Right cardiac atrium (tissue), 5 donors: ENCODE data around the gene ANKMY1. TPM values are rescaled to one million over a fixed set of nuclear protein-coding genes. Genes with fewer than 3 reads are reported as not detected.

Experiments
- ATAC-seq, 2 donors: fragments of 200-7000 bp; cut with Tn5 transposase; one replicate each; pipeline versions ENCODE4 v1.8.0 to v1.9.1; 2020; ENCODE audit warnings: moderate library complexity in 2 of 2, mild to moderate bottlenecking in 1 of 2
- DNase-seq, 3 donors: peaks; one replicate each; pipeline ENCODE4 v3.0.0-alpha.2; 2020
- H3K27ac ChIP-seq: one replicate; pipeline ENCODE4 v1.5.1; 2013; ENCODE audit warnings: mild to moderate bottlenecking, low read length, control low read depth, moderate library complexity
- H3K27me3 ChIP-seq: one replicate; pipeline ENCODE4 v1.6.1; 2013; ENCODE audit not compliant: control insufficient read depth, insufficient read depth
- H3K4me1 ChIP-seq: one replicate; pipeline ENCODE4 v1.6.1; 2013; ENCODE audit warnings: low read length; ENCODE audit not compliant: control insufficient read depth, insufficient read depth
- H3K4me3 ChIP-seq: one replicate; pipeline ENCODE4 v1.5.1; 2013; ENCODE audit warnings: low read length, control low read depth
- H3K9me3 ChIP-seq: one replicate; pipeline ENCODE4 v1.6.1; 2013; ENCODE audit warnings: low read length; ENCODE audit not compliant: control insufficient read depth
- WGBS: extraction: QIAGEN DNeasy Blood & Tissue Kit; methylation state at CpG from one replicate; pipeline ENCODE4 v1.1.7; 2013; 5-methylcytosine and 5-hydroxymethylcytosine counted together
- intact Hi-C, 4 donors: fragments of 100-400 bp; cut with DNase I; formaldehyde crosslinking; loops; one replicate each; pipeline versions ENCODE4 v1.11.0 to v1.14.0; 2022 to 2023
- polyA plus RNA-seq: library from polyadenylated mRNA; stranded (reverse); fragments of 200-250 nt; gene quantifications from one replicate; pipeline ENCODE4 v1.2.3, GENCODE V29; 2013
- total RNA-seq, 4 donors: library from RNA; stranded (reverse); fragmentation: NEBNext Ultra II Directional; extraction: Animal tissue kit (Norgen Biotek cat#: 25700); gene quantifications; one replicate each; pipeline ENCODE4 v1.2.1, GENCODE V29; 2021
- donor health status: healthy with polysubstance abuse.
- donor health status: DM: no; HTN: yes; CAD: no.
- donor health status: DM: no; HTN: no; CAD: no.
- donor health status: DM: no; HTN: yes; CAD: no; lungs with severe emphysema.
- donor health status: DM: yes; HTN: yes; CAD: no.

ANKMY1 gene
- total and polyA plus RNA-seq, 5 donors: 3.5 to 8.0 (median 7.6) TPM

DNA sequence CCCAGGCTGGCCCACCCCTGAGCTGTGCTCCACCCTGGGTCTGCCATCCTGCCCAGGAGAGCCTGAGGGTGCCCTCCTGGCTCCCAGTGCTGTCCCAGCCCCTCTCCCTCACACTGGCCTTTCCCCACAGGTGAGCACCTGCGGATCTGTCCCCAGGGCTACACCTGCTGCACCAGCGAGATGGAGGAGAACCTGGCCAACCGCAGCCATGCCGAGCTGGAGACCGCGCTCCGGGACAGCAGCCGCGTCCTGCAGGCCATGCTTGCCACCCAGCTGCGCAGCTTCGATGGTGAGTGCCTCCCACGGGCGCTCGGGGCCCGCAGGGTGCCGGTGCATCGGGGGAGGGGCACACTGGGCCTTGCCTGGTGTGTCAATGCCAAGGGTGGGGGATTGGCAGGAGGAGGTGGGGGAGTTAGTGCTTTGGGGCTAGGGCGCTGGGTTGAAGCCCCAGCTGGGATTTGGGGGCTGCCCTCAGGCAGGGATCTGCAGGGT lies 98.8 kb downstream of the ANKMY1 start:
- 92% methylated on average over 18 of the region's 18 CpGs for WGBS
- Histone ChIP-seq H3K27ac (no peak overlapping the region), H3K9me3 (no peaks in the 10 kb centered on the region), H3K27me3 (no peaks in the 10 kb centered on the region), H3K4me1 (no peaks in the 10 kb centered on the region), H3K4me3 (no peak overlapping the region)
- ATAC-seq: no peak
- DNase-seq: peak; percentile 10 to 50 (median 41)
- intact Hi-C loops: no loop called here

DNA sequence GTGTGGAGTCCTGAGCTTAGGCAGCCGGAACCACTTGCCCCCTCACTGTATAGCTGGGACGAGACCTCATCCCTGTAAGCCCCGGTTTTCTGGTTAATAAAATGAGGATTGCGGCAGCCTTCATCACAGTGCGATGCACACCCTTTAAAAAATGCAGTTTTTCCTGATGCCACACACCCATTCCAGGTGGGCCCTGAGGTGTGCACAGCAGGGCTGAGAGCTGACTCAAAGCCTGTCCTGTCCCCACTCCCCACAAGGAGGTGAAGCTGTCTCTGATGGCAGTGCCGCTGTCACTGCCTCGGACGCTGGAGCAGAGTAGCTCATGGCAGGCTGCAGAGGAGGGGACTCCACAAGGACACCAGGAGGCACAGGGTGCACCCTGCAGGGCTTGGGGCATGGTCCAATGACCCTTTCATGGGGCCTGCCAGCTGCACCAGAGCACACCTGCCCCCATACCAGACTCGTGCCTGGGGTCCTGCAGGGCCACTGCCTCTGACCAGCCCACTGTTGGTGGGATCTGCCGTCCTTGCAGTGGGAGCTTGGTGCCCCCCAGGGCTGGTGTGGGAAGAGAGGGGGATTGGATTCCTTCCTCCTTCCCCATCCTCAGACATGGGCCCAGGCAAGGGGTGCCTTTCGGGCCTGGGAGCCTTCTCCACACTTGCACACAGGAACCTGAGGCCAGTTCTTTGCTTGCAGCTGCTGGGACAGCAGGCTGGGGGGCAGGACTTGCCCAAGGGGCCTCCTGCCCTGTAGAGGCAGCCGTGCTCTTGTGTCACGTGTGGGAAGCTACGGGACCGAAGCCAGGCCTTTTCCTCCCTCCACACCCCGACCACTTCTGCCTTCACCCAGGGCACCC lies 99.5 kb downstream of the ANKMY1 start:
- DNase-seq (peak; percentile 6 to 51 (median 43)), ATAC-seq (no peak)
- H3K9me3 ChIP-seq: no peaks in the 10 kb centered on the region
- H3K27me3 ChIP-seq: no peaks in the 10 kb centered on the region
- 73% methylated on average over 16 of the region's 16 CpGs for WGBS
- H3K27ac ChIP-seq: no peak overlapping the region
- no peaks in the 10 kb centered on the region for H3K4me1 ChIP-seq
- no peak overlapping the region for H3K4me3 ChIP-seq
- intact Hi-C loops: no loop called here

DNA sequence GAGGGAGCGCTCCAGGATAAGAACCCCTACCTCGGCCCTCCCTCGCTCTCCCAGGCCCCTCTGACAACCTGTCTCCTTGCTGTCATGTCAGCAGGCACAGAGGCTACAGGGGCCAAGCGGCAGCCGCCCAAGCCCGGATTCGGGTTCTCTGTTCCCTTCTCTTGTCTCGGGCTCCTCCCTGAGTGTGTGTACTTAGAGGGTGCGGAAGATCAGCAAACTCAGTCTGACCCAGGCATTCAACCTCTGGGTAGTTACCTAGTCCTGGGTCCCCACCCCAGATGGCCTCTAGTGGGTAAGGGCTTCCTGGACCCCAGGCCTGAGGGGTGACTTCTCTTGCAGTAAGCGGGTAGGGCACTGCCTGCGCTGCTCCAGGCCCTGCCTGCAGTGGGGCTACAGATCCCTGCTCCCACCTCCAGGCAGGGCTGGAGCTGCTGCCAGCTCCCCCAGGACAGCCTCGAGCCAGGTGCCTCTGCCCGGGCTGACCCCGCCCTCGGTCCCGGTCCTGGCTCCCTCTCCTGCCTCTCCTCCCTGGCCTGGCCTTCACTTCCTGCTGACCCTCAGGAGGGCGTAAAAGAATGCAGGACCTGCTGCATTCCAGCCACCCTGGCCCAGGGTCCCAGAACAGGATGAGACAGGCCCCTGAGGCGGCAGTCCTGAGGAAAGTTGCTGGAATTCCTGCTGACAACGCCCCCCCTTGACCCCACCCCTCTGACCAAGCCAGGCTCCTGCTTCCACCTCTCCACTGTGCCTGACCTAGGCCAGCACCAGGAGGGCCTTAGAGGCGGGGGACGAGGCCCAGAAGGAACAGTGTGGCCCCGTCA lies 100.4 kb downstream of the ANKMY1 start:
- intact Hi-C loops: no loop called here
- no peaks in the 10 kb centered on the region for H3K4me1 ChIP-seq

DNA sequence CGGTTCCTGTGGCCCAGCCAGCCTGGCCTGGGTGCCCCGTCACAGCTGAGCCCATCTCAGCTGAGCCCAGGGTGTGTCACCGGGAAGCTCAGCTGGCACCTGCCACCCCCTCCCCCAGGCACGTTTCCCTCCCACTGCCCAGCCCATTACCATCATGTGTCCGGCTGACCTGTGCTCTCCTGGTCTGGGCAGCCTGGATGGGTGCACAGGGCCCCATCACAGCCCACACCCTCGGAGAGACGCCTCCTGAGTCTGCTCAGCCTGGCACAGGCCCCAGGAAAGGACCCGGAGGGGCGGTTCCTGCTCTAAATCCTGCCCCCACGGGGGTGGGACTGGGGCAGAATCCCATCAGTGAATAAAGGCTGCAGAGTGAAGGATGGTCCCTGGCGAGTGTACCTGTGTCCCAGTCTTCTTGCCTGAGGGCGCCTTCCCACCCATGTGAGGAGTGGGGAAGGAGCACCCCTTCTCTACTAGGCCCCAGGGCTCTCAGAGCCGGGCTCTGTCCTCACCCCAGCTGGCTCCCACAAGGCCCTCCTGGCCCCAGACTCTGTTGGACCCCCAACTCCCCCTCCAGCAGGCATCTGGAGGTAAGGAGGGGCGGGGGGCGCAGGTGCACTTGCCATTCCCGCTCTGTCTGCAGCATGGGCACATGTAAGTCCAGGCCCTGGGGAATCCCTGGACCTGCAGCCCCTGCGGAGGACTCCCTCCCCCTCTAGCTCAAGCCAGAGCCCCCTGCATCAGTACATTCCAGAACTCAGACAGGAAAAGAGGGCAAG lies 101.2 kb downstream of the ANKMY1 start:
- peak; percentile 17 to 60 (median 57) for DNase-seq
- ATAC-seq: no peak
- Histone ChIP-seq H3K4me3 (no peak overlapping the region), H3K9me3 (no peaks in the 10 kb centered on the region), H3K27me3 (no peaks in the 10 kb centered on the region), H3K4me1 (peaks cover 4% of the 10 kb centered on the region), H3K27ac (no peak overlapping the region)
- intact Hi-C loops: no loop called here
- WGBS: 65% methylated on average over 17 of the region's 17 CpGs

More for the DNA sequence above, 100.4 kb downstream of the ANKMY1 start:
- no peak overlapping the region for H3K27ac ChIP-seq
- 71% methylated on average over 22 of the region's 22 CpGs for WGBS
- H3K4me3 ChIP-seq: no peak overlapping the region
- H3K27me3 ChIP-seq: no peaks in the 10 kb centered on the region
- H3K9me3 ChIP-seq: no peaks in the 10 kb centered on the region
- ATAC-seq: no peak
- peak; percentile 10 to 47 (median 30) for DNase-seq

DNA sequence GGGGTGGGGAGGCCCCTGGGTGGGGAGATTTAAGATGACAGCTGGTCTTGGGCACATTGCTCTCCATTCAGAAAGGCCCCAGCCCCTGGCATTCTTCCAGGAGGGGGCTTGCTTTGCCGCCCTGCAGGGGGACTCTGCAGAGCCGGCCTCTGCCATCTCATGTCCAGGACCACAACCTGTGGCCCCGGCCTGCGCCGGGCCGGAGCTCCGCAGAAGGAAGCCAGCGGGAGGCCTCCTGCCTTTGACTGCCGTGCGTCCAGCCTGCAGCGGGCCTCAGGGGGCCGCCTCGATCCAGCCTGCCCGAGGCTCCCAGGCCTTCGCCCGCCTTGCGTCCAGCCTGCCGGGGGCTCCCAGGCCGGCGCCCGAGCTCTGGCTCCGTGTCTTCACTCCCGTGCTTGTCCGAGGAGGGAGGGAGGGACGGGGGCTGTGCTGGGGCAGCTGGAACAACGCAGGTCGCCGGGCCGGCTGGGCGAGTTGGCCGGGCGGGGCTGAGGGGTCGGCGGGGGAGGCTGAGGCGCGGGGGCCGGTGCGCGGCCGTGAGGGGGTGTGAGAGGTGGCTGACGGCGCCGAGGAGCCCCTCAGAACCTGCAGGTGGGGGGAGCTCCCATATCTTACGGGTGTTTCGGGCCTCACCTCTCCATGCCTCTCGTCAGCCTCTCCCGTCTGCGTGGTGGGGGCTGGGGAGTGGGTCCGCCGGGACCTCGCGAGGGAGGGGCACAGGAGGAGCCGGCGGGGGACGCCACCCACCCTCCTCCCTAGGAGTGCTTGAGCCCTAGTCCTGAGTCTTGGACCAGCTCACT lies 101.9 kb downstream of the ANKMY1 start:
- peaks cover 4% of the 10 kb centered on the region for H3K4me1 ChIP-seq
- DNase-seq (peak; percentile 19 to 68 (median 60)), ATAC-seq (no peak)
- H3K27ac ChIP-seq: no peak overlapping the region
- WGBS: 25% methylated on average over 55 of the region's 55 CpGs
- no peaks in the 10 kb centered on the region for H3K27me3 ChIP-seq
- no peaks in the 10 kb centered on the region for H3K9me3 ChIP-seq
- intact Hi-C loops: no loop called here
- H3K4me3 ChIP-seq: no peak overlapping the region

DNA sequence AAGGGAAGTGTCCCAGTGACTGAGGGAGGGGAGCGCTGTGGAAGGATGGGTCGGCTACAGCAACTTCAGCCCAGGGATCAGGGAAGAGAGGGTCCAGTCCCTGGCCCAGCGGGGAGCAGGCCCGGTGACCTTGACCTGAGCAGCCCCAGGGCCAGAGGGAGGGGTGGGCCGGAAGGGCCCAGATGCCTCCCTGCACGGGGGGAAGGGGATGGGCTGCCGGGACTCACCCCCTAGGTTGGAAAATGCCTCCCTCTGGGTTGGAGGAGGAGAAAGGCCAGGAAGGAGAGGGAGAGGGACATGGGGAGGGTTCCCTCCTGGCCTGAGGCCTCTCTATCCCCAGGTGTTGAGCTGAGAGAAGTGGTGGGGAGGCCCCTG lies 102.5 kb downstream of the ANKMY1 start:
- ATAC-seq (no peak), DNase-seq (peak in 1 of 3 donors; percentile 9)
- H3K4me1 ChIP-seq: peaks cover 4% of the 10 kb centered on the region
- 45% methylated on average over 7 of the region's 7 CpGs for WGBS
- H3K27ac ChIP-seq: no peak overlapping the region
- no peaks in the 10 kb centered on the region for H3K9me3 ChIP-seq
- intact Hi-C loops: no loop called here
- H3K27me3 ChIP-seq: no peaks in the 10 kb centered on the region
- H3K4me3 ChIP-seq: no peak overlapping the region

DNA sequence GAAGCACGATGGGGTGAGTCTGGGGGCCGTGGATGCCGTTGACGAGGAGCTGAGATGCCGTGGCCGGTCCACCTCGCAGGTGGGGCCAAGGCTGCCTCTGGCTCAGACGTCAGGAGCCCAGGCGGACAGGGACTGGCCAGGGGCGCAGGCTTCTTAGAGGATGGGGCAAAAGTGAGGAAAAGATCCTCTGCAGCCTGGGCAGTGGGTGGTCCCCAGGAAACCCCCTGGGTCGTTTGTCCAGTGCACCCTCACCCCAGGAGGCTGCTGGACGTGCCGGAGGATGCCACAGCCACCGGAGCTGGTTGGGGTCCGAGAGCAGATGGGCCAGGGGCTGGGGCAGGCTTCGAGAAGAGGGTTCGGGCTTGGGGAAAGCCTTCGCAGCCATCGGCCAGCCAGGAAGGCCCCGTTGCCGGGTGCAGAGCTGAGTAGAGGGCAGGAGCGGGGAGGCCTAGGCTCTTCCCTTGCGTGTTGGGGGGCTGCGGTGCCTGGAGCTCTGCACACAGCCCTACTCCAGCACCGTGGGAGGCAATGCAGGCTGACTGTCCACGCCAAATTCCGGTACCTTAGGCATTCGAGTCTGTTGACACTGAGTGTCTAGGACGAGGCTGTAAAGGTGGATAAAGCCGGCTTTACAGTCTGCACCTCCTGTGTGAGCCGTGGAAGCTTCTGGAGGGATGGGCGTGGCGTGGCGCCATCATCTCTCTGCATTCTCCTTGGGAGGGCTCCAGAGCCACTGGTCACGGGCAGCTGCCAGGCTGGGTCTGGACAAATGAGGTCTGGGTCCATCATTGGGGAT lies 103.5 kb downstream of the ANKMY1 start:
- Histone ChIP-seq H3K4me1 (peaks cover 4% of the 10 kb centered on the region), H3K4me3 (no peak overlapping the region), H3K9me3 (no peaks in the 10 kb centered on the region), H3K27me3 (no peaks in the 10 kb centered on the region), H3K27ac (no peak overlapping the region)
- peak; percentile 20 to 58 (median 51) for DNase-seq
- 50% methylated on average over 35 of the region's 35 CpGs for WGBS
- no peak for ATAC-seq
- intact Hi-C loops: no loop called here

DNA sequence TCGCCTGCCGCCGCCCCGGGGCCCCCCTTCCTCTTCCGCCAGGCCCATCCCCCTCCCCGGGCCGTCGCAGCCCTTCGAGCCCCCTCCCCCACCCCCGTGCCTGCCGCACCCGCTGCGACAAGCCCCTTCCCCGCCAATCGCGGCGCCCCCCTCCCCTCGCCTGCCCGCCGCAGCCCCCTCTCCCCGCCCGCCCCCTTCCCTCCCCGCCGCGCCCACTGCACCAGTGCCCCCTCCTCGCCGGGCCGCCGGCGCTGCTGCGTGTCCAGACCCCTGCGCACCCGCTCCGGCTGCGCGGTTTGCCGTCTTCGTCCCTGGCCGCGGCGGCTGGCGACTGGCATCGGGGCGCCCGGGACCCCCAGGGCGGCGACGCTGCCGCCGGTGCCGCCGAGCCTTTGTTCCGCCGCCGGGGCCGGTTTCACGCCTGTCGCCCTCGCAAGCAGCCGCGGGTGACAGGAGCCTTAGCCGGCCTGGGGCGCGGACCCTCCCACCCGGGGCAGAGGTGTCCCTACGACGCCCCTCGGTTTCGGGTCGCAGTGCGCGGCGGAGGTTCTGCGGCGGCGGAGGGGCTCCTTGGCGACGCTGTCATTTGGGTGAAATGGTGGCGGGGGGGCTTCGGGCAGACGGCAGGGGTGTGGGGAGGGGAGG lies 104.2 kb downstream of the ANKMY1 start:
- intact Hi-C loops: no loop called here
- WGBS: 9% methylated on average over 81 of the region's 81 CpGs
- Histone ChIP-seq H3K4me1 (peaks cover 4% of the 10 kb centered on the region), H3K9me3 (no peaks in the 10 kb centered on the region), H3K4me3 (peak overlapping the region; percentile 6), H3K27ac (no peak overlapping the region), H3K27me3 (no peaks in the 10 kb centered on the region)
- ATAC-seq (no peak), DNase-seq (peak; percentile 18 to 64 (median 57))

DNA sequence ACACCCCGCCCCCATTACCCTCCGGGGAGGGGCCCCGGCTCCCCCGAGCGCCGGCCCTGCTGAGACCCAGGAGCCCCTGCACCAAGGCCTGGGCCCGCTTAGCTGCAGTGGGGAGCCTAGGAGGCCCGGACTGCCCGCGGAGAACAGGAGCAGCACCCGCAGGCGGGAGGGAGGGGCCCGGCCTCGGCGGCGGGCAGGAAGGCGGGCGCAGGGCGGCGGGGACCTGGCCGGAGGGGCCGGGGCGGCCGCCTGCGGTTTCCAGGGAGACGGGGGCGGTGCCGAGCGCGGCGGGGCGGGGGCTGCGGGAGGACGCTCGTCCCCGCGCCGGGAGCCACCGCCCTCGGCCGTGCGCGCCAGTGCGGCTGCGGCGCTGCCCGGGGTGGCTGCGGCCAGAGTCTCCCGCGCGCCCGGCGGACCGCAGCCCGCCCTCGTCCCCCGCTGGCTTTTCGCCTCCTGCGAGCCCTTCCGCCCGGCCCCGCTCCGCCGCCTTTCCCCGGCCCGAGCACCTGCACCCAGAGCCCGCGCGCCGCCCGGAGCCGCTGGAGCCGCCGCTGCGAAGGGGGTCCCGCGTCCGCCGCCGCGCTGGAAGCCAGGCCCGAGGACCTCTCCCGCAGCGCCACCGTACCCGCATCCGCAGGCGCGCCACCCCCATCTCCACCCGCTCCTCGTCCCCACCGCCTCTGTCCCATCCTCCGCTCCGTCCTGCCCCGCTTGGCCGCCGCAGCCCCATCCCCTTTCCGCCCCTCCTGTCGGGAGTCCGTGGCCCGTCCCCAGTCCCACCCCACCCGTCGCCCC lies 105.1 kb downstream of the ANKMY1 start:
- H3K27ac ChIP-seq: no peak overlapping the region
- H3K9me3 ChIP-seq: no peaks in the 10 kb centered on the region
- H3K4me3 ChIP-seq: peak overlapping the region; percentile 58
- H3K4me1 ChIP-seq: peaks cover 4% of the 10 kb centered on the region
- WGBS: under 1% methylated on average over 103 of the region's 103 CpGs
- H3K27me3 ChIP-seq: no peaks in the 10 kb centered on the region
- DNase-seq (peak; percentile 76 to 91 (median 91)), ATAC-seq (peak; percentile 73 to 74)
- intact Hi-C loops: no loop called here
